Tibial nerve (tissue), 4 donors: ENCODE data around the gene CAMK1D.
"Not testable (repeated sequence)": the region's sequence is repeated elsewhere in the genome, so short reads cannot be mapped to it uniquely, and the experiment has no call there.

Experiments
- CTCF ChIP-seq, 5 experiments: fragments of 200-600 bp in 3 of 5; fragments of 450-650 bp in 2 of 5; sonication (generic) in 3 of 5; IDR thresholded peaks; one replicate each; pipeline ENCODE4 v1.5.1; 2016 to 2019; ENCODE audit warnings: antibody characterized with exemption in 5 of 5, mild to moderate bottlenecking in 3 of 5, moderate library complexity in 2 of 5
- EP300 ChIP-seq, 2 donors: sonication (generic); formaldehyde crosslinking; IDR thresholded peaks; one replicate each; pipeline ENCODE4 v1.6.1; 2017; ENCODE audit warnings: antibody characterized with exemption in 2 of 2, mild to moderate bottlenecking in 1 of 2

GRCh38 chr10:12546160-12546802 lies 196.9 kb downstream of the CAMK1D start:
- TF ChIP-seq CTCF, EP300 (IDR thresholded peaks at IDR 0.05): not testable (repeated sequence)
